Measurements from ENCODE around the gene RPS15.
A peak's percentile ranks its signal among the peaks of the same experiment; 100 is the strongest.
"Not testable (repeated sequence)": the region's sequence is repeated elsewhere in the genome, so short reads cannot be mapped to it uniquely, and the experiment has no call there.

RPS15 gene

DNA sequence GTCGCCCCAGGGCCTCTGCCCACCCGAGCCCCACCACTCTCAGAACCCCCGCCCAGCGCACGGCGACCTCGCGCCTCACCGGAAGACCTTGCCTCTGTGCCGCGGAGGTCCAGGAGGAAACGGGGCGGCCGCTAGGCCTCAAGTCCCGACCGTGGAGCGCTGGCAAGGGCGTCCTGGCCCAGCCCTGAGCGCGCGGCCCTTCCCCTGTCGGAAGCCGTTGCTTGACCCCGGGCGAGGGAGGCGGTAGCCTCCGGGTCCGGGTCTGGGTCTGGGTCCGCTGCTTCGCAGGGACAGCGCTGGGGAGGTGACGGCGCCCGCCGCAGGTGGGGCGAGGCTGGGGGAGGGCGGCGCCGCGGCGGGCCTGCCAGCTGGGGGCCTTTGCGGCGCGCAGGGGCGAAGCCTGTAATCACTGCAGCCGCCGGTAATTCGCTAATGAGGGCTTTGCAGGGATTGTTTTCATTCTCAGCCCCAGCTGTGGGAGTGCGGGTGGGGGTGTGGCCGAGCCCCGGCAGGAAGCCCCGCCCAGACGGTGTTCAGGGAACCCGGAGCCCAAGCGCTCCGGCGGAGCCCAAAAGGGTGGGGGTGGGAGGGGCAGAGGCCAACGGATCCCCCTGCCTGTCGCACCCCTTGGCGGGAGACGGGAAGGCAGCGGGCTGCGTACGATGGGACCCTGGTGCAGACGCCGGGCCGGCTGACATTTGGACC lies 32.3 kb downstream of the RPS15 start:
- DNase-seq, result no peak

DNA sequence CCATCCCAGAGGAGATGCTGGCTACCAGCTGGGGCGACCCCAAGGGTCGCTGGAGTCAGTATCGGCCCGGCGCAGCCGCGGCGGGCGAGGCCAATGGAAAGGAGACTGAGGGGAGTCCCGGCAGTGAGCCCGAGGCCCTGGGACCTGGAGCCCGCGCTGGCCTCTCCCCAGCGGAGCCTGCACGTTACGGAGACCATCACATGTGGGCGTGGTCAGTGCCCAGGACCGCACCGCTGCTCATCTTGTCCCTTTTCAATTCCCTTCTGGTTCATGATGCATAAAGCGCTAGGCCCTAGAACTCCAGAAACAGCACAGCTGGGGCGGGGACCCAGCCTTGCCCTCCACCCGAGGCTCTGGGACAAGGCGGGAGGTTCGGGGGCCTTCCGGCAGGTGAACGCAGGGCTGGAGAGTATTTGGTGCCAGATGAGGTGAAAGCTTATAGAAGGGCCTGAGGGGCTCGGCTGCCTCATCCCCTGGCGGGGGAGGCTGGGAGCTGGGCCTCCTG lies 32.9 kb downstream of the RPS15 start:
- DNase-seq, result no peak

DNA sequence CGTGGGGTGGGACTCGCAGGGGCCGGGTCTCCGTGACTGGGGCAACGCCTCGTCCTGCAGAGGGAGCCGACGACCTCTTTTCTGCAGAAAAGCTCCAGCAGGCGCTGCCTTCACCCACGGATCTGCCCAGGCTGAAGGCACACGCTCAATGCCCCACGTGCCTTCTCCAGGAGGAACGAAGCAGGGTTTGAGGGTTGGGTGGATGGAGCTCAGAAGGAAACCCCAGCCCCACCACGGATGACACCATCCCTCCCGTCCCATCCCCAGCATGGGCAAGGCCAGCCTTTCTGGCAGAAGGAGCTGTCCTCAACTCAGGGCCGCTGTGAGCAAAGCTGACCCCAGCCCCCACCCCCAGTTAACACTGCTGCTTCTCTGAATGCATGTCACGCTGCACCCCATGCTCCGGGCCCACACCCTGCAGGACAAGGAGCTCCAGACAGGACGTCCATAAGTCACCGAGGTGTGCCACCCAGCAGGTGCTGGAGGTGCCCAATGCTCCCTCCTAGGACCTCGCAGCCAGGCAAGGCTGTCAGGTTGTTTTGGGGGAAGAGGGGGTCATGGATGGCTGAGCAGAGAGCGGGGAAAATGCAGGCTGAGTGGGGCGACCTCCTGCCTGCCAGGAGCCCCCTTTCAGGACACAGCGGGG lies 33.4 kb downstream of the RPS15 start:
- no peak for DNase-seq

DNA sequence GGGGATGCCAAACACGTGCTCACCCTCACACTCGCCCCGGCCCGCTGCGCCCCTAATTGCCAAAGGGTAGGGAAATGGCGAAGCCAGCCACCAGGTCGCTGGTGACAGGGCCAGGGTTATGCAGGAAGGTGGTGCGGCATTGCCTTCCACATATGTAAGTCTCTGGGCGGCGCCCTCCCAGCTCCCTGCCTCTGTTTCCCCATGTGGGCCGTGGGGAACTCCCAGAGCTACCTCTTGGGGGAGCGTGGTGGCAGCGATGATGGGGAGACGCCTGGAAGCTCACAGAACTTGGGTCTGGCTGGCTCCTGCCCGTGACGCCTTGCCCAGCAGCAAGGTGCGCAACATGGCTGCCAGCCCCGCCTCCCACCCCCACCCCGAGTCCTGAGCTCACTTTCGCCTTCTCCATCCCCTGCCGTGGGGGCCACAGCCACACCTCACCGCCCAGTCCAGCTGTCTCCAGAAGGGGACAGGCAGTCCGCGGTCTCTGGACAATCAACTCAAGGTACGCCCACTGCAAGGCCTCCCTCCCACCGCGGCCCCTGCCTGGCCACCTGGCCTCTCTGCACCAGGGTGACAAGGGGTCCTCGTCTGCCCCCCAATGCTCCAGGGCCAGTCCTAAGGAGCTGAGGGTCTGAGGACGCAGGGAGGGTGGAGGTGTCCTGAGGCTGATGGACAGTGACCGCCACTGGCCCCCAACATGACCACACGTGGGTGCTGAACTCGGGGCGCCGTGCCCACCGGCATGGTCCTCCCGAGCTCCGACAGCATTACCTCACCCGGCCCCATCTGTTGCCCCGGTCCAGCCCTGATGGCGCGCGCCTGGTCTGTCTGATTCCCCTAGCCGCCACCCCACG lies 34.3 kb downstream of the RPS15 start:
- no peak for DNase-seq

- DNase-seq, result no peak
Measured at GRCh38 chr19:1473085-1473851, 35.1 kb downstream of the RPS15 start.

DNA sequence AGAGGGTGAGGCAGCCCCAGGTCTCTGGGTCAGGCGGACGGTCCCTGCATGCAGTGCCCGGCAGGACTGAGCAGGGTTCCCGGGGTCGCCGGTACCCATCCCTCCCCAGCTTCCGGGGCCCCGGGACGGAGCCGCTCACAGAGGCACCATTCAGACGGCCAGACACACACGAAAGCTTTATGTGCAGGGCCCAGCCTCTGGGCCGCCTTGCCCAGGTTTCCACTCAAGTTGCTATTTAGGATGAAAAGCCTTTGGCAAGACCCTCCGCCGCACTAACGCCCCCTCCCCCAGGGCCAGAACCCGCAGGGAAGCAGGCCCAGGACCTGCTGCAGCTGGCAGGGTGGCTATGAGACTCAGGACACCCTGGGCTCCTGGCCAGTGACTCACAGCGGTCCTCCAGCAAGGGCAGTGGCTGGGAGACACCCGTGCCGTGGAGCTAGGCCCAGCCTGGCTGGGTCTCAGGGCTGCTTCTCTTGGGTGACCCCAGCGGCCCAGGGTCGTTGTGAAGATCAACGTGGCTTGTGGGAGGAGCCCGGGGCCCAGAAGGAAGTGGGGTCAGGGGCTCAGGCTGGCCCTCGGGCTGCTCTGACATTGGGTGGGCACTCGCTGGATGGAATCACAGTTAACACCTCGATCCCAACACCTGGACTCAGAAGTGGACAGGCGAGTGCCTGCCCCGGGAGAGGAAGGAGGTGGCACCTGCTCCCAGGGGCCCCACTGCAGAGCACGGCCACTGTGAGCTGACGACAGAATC lies 36.0 kb downstream of the RPS15 start:
- DNase-seq, result no peak

GRCh38 chr19:1474765-1475351 lies 36.7 kb downstream of the RPS15 start:
- DNase-seq, result no peak

DNA sequence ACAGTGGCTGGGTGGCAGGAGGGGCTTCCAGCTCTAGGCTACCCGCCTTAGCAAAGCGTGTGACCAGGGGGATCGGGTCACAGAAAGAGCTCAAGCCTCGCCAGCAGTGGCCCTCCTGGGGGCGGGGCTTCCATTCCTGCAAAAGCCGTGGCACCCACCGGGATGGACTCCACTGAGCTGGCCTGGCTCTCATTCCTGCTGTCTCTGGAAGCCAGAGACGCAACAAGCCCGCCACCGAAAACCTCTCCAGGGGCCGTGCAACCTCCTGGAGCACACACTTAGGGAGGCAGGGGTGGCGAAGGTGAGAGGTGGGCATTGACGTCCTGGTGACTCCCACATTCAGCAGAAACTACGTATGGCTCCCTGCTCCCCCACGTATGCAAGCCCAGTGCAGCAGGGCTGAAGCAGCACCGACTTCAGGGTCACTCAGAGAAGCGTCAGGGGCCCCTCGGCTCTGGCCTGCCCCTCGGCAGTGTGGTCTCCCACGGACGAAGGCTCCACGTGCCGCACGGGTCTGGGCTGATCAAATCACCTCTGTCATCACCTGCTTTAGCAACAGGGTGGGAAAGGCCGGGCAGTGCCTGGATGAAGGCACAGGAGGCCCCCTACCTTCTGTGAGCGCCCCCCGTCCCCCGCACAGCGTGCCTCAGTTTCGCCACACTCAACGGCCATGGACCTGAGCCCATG lies 37.7 kb downstream of the RPS15 start:
- no peak for DNase-seq

DNA sequence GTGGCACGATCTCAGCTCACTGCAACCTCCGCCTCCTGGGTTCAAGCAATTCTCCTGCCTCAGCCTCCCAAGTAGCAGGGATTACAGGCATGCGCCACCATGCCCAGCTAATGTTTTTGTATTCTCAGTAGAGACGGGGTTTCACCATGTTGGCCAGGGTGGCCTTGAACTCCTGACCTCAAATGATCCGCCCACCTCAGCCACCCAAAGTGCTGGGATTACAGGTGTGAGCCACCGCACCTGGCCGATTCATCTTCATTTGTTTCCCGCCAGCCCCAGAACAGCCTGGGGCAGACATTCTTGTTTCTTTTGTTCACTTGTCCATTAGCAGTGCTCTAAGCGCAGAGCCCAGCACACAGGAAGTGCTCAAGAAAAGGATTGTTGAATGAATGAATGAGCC lies 38.9 kb downstream of the RPS15 start:
- DNase-seq, result not testable (repeated sequence)

GRCh38 chr19:1478934-1479707 lies 40.9 kb downstream of the RPS15 start, which contains the start of gene C19orf25:
TSS of gene C19orf25 (minus strand) at chr19:1479215. CDS start at chr19:1478903, 312 bp downstream.
- DNase-seq, result peak; percentile 94

DNA sequence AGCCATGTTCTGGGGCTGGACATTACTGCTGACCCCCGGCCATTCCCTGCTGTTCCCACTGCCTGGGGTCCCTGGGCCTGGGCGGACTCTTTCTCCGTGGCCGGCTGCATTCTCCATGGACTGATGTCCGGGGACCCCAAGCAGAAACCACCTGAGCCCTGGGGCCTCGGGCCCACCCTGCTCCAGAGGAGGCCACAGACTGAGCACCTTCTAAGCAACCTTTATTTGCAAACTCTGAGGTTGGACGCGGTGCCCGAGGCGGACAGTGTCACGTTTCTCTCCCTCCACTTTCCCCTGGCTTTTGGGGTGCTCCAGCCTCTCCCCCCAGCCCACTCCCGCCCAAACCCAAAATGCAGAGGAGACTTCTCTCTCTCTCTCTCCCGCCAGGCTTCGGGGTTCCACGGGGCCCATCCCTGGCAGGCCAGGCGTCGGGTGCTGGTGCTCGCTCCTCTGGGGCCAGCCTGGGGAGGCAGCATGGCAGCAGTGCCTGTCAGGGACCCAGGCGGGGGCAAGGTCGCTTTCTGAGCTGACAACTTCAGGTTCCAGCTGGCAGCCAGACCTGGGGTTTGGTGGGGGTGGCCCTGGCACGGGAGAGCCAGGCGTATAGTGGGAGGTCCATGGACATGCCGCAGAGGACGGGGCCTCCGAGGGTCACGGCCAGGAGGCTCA lies 43.2 kb downstream of the RPS15 start:
- no peak for DNase-seq

GRCh38 chr19:1481893-1482360 lies 43.7 kb downstream of the RPS15 start:
- no peak for DNase-seq

GRCh38 chr19:1482361-1483130 lies 44.4 kb downstream of the RPS15 start:
- DNase-seq, result no peak

- DNase-seq, result no peak
Measured at GRCh38 chr19:1483131-1483978, 45.2 kb downstream of the RPS15 start.

GRCh38 chr19:1483979-1484428 lies 45.8 kb downstream of the RPS15 start:
- no peak for DNase-seq

DNA sequence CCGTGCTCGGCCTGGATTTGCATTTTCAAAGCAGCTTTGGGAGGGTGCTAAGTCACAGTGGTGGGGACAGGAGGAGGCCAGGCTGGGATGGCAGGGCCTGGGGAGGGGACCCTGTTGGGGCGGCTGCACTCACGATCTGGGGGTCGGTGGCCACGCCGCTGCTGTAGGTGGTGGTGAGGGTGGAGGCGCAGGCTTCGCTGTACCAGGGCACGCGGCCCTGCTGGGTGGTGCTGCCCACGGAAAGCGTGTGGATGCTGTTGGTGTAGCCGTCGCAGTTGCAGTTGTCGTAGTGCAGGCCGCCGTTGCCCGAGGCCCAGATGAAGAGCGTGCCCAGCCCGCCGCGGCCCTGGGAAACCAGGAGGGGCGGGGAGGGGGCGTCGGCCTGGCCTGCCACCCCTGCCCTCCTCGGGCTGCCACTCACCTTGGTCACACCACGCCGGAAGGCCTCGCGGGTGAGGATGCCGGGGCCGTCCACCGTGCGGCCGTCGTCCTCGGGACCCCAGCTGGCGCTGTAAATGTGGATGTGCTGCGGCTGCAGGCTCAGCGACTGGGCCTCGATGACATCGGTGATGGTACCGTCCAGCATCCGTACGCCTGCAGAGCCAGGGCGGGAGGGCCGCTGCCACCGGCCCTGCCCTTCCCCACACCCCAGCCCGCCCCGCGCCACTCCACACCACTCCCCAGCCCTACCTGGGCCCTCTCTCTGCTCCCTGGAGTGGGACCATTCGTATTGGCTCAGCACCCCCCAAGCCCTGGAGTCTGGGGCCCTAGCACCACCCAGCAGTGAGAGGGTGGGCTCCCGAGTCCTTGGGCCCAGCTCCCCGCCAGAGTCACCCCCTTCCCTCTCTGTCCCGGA lies 48.8 kb downstream of the RPS15 start:
- no peak for DNase-seq
